Measurements from ENCODE around the gene LPIN3.
"Not testable (repeated sequence)": the region's sequence is repeated elsewhere in the genome, so short reads cannot be mapped to it uniquely, and the experiment has no call there.

Gene LPIN3

GRCh38 chr20:41340327-41341055, at the start of gene LPIN3:
Gene LPIN3 (plus strand): TSS chr20:41340821. CDS start chr20:41345804, 4,983 bp downstream.
- DNase-seq (ENCODE audit: low read depth in 1 of 2, low spot score in 1 of 2): peak; percentile 13 to 37

GRCh38 chr20:41293269-41294037, 47.2 kb upstream of the LPIN3 start:
- DNase-seq (ENCODE audit: low read depth in 1 of 2, low spot score in 1 of 2): no peak

- no peak for DNase-seq (ENCODE audit: low read depth in 1 of 2, low spot score in 1 of 2)
Observed at GRCh38 chr20:41299899-41300298, 40.7 kb upstream of the LPIN3 start.

GRCh38 chr20:41300383-41300782, 40.2 kb upstream of the LPIN3 start:
- DNase-seq (ENCODE audit: low read depth in 1 of 2, low spot score in 1 of 2): no peak

- DNase-seq (ENCODE audit: low read depth in 1 of 2, low spot score in 1 of 2): no peak
Observed at GRCh38 chr20:41300886-41301285, 39.7 kb upstream of the LPIN3 start.

GRCh38 chr20:41304002-41304401, 36.6 kb upstream of the LPIN3 start:
- DNase-seq (ENCODE audit: low read depth in 1 of 2, low spot score in 1 of 2): no peak

- DNase-seq (ENCODE audit: low read depth in 1 of 2, low spot score in 1 of 2): no peak
Observed at GRCh38 chr20:41304424-41305079, 36.1 kb upstream of the LPIN3 start.

- no peak for DNase-seq (ENCODE audit: low read depth in 1 of 2, low spot score in 1 of 2)
Observed at GRCh38 chr20:41306061-41306727, 34.4 kb upstream of the LPIN3 start.

GRCh38 chr20:41307021-41307420, 33.6 kb upstream of the LPIN3 start:
- DNase-seq (ENCODE audit: low read depth in 1 of 2, low spot score in 1 of 2): no peak

- no peak for DNase-seq (ENCODE audit: low read depth in 1 of 2, low spot score in 1 of 2)
Observed at GRCh38 chr20:41308290-41308711, 32.3 kb upstream of the LPIN3 start.

GRCh38 chr20:41308726-41309413, 31.8 kb upstream of the LPIN3 start:
- DNase-seq (ENCODE audit: low read depth in 1 of 2, low spot score in 1 of 2): no peak

- no peak for DNase-seq (ENCODE audit: low read depth in 1 of 2, low spot score in 1 of 2)
Observed at GRCh38 chr20:41309817-41310216, 30.8 kb upstream of the LPIN3 start.

GRCh38 chr20:41312009-41312408, 28.6 kb upstream of the LPIN3 start:
- DNase-seq (ENCODE audit: low read depth in 1 of 2, low spot score in 1 of 2): not testable (repeated sequence)

- DNase-seq (ENCODE audit: low read depth in 1 of 2, low spot score in 1 of 2): no peak
Observed at GRCh38 chr20:41314386-41314785, 26.2 kb upstream of the LPIN3 start.

GRCh38 chr20:41316051-41316450, 24.6 kb upstream of the LPIN3 start:
- no peak for DNase-seq (ENCODE audit: low read depth in 1 of 2, low spot score in 1 of 2)

- DNase-seq (ENCODE audit: low read depth in 1 of 2, low spot score in 1 of 2): peak; percentile 64 to 79
Observed at GRCh38 chr20:41316602-41317545, 23.7 kb upstream of the LPIN3 start.

- peak; percentile 96 to 97 for DNase-seq (ENCODE audit: low read depth in 1 of 2, low spot score in 1 of 2)
Observed at GRCh38 chr20:41317546-41318270, 22.9 kb upstream of the LPIN3 start, which contains the start of gene ZHX3. Gene ZHX3 (minus strand): TSS chr20:41317731. CDS start chr20:41204916, 112,815 bp downstream.

- DNase-seq (ENCODE audit: low read depth in 1 of 2, low spot score in 1 of 2): no peak
Observed at GRCh38 chr20:41318271-41318649, 22.4 kb upstream of the LPIN3 start.

GRCh38 chr20:41320441-41320840, 20.2 kb upstream of the LPIN3 start:
- no peak for DNase-seq (ENCODE audit: low read depth in 1 of 2, low spot score in 1 of 2)
